GM19023 (cell line): Measurements from ENCODE around the gene CAMK1D.
"Not testable (repeated sequence)": the region's sequence is repeated elsewhere in the genome, so short reads cannot be mapped to it uniquely, and the experiment has no call there.

Experiments
- ATAC-seq: cut with Tn5 transposase; IDR thresholded peaks from one replicate; pipeline ENCODE4 v1.9.1; 2021; ENCODE audit warnings: mild to moderate bottlenecking, moderate library complexity; ENCODE audit not compliant: unreplicated experiment

Gene CAMK1D

GRCh38 chr10:12489806-12490205 lies 140.5 kb downstream of the CAMK1D start:
- ATAC-seq: no peak

DNA sequence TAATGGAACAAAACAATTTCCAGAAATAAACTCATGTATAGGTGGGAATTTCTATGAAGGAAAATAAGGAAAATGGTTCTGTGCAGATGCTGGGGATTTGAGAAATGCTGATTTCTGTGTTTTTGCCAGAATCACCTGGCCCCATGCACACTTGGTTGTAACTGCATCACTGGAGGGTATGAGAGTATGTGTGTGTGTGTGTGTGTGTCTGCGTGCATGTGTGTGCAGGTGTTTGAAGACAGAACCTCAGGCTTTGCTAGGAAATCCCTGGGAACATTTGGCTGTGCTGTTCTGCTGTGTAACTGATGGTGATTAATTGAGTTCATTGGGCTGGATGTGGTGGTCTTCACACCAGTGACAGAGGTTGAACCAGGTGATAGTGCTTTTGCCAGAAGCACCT lies 141.6 kb downstream of the CAMK1D start:
- no peak for ATAC-seq

DNA sequence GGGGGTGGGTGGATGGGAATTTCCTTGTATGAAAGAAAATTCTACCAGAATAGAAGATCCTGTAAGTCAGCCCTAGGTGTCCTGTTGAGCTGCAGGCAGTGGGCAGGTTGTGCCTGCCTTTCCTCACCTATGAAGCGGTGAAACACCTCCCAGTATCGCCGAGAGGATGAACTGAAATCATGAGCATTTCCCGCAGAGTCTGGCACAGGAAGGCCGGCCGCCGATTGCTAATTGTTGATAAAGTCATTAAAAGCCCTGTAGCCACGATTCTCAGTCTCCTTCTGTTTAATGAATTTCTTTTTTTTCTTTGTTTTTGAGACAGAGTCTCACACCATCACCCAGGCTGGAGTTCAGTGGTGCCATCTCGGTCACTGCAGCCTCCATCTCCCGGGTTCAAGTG lies 142.1 kb downstream of the CAMK1D start:
- no peak for ATAC-seq

- ATAC-seq: no peak
Observed at GRCh38 chr10:12492016-12492415, 142.7 kb downstream of the CAMK1D start.

GRCh38 chr10:12497046-12497445 lies 147.7 kb downstream of the CAMK1D start:
- ATAC-seq: not testable (repeated sequence)

- no peak for ATAC-seq
Observed at GRCh38 chr10:12499076-12499986, 150.0 kb downstream of the CAMK1D start.

GRCh38 chr10:12500381-12501303 lies 151.3 kb downstream of the CAMK1D start:
- no peak for ATAC-seq

DNA sequence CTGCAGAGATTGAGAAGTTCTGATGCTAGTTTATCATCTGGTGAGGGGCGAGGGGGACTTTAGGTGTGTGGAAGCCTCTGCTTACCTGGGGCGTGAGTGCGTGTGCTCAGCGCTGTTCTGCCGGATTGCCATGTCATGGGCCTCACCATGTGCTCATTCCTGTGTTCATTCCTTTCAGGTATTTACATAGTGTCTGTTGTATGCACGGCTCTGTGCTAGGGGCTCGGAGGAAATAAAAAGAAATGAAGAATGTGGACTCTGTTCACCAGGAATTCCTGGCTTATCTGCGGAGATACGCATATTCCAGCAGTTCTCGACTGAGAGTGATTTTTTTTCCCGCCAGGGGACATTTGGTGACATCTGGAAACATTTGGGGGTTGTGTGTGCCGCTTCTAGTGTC lies 152.0 kb downstream of the CAMK1D start:
- ATAC-seq: no peak

DNA sequence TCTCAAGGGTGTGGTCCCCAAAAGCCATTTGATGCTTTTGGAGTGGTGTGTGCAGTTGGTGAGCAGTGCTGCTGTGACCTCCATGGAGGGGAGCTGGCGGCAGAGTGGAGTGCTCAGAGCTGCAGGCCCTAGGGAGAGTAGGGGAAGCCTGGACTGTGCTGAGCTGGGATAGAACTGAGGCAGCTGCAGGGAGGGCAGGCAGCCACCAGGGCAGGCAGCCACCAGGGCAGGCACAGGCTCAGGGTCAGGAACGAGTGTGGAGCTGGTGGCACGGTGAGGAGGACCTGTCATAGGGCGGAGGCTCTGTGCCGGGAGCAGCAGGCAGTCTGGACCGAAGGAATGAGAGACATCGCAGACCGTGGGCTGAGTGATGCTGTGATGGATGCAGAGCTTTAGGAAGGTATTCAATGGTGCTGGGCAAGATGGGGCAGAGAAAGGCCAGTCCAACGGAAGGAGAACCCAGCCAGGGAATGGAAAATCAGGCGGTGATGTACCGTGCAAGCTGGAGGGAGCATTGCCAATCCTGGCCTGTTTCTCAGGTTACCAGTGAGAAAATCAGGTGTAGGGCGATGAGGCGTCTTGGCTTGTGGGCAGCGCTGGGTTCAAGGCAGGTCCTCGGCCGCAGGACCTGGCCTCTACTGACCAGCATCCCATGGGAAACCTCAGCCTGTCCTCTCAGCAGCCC lies 152.6 kb downstream of the CAMK1D start:
- ATAC-seq: no peak

- ATAC-seq: no peak
Observed at GRCh38 chr10:12502526-12503274, 153.4 kb downstream of the CAMK1D start.

DNA sequence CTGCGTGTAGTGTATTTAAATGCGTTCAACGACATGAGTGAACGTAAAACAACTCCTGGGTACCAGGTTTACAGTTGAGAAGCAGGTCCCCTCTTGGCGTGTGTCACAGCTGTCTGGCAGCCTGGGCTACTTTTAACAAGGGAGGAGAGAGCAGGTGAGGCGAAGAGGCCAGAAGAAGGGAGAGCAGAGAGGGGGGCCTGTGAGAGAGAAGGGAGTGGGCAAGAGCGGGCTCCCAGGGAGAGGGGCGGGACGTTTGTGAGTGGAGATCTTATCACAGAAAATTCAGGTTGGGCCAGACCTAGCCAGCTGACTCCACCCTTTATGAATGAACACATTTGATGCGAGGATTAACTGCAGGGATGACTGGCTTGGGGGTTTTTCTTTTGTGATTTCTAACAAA lies 154.0 kb downstream of the CAMK1D start:
- no peak for ATAC-seq

DNA sequence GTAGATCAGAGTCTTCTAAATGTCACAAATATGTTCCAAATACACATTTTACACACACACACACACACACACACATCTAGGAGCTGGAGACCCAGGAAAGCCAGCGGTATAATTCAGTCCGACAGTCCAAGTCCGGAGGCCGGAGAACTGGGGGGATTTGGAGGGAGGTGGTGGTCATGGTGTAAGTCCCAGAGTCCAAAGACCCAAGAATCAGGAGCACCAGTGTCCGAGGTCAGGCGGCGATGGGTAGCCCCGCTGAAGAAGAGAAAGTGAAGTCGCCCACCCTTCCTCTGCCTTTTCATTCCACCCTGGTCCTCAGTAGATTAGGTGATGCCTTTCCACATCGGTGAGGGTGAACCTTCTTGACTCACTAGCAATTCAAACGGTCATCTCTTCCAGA lies 154.8 kb downstream of the CAMK1D start:
- ATAC-seq: no peak

DNA sequence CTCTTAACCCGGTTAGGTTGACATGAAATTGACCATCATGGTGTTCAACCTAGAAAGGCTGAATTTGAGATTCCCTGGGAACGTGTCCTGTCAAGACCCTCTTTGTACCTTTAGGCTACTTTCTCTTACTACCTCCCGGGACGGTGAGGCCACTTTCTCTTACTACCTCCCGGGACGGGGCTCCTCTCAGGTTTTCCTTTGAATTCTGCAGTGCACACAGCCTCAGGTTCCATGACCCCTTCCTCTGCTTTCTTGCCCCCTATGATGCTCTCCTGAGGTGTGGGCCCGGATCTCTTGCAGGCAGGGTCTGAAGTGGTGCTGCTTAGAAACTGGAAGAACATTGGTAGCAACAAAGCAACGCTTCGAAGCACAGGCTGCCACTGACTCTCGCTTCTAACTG lies 155.3 kb downstream of the CAMK1D start:
- ATAC-seq: no peak

- no peak for ATAC-seq
Observed at GRCh38 chr10:12505683-12506082, 156.3 kb downstream of the CAMK1D start.

DNA sequence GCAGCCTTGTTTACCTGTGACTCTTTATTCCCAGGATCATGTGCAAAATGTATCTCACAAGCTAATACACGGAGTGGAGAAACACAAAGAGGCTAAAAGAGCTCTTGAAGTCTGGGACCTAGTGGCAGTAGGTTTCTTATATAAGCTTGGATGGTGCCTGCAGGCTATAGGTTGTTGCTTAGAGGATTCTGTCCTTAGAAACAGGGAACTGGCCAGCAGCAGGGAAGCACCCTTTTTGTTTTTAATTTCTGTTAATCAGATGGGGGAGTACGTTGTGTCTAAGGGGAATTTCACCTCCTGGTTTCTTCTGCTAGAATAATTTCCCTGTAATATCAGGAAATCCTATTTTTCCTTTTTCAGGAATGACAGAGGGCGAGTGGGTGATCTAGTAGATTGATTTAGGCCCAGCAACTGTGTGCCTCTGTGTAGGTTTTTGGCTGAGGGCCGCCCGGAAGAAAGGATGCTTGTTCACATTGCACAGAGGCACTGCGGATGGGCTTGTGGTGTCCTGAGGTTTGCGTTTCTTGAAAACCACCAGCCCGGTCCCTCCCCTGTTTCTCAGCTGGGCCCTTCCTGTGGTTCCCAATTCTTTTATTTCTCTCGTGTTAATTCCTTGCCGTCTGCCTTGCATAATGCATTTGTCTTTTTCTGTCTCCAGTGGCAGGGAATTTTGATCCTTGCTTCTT lies 158.0 kb downstream of the CAMK1D start:
- no peak for ATAC-seq

- no peak for ATAC-seq
Observed at GRCh38 chr10:12508165-12508564, 158.8 kb downstream of the CAMK1D start.

DNA sequence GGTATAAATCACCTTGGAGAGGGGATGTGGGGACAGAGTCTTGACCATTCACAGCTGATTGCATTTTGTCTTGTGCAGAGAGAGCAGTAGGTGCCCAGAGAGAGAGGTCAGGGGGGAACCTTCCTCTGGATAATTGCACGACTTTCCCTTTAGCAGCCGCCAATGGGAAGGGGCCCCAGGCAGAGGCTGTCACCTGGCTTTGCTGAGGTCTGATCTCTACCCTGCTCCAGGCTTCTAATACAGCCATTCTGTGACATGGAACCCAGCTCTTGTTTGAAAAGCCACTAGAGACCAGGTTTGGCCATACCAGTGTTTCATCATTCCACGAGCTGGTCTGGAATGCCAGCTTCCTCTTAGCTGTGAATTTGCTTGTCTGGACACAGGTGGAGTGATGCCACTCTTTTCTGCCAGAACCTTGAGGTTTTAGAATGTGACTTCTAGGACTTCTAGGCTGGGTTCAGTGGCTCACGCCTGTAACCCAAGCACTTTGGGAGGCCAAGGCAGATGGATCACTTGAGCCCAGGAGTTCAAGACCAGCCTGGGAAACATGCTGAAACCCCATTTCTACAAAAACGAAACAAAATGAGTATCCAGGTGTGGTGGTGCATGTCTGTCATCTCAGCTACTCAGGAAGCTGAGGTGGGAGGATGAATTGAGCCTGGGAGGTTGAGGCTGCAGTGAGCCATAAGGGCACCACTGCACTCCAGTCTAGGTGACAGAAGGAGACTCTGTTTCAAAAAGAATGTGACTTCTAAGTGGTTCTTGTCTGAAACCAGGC lies 159.9 kb downstream of the CAMK1D start:
- ATAC-seq: no peak

GRCh38 chr10:12509794-12510100 lies 160.4 kb downstream of the CAMK1D start:
- no peak for ATAC-seq

- ATAC-seq: no peak
Observed at GRCh38 chr10:12510501-12510941, 161.2 kb downstream of the CAMK1D start.
